PC-3 (cell line): ENCODE results near the gene GATAD2B. TPM values are rescaled to one million over a fixed set of nuclear protein-coding genes. Genes with fewer than 3 reads are reported as not detected.

ENCODE experiments used
- ATAC-seq: fragments of 200-7000 bp; cut with Tn5 transposase; 2 replicates; pipeline ENCODE4 v1.9.1; 2020; ENCODE audit warnings: mild to moderate bottlenecking, moderate library complexity
- BruUV-seq: library from RNA; stranded (reverse); fragments of 400-500 nt; replicated peaks from 2 replicates; lab custom pipeline; 2021; lab: Mats Ljungman, UMichigan
- CTCF ChIA-PET: fragments of 300-600 bp; sonication (Branson Sonifier 250); formaldehyde crosslinking; loops from one replicate; lab custom pipeline; 2022; ENCODE audit warnings: antibody characterized with exemption; lab: Charles Lee
- POLR2A ChIA-PET: fragments of 300-600 bp; sonication (Branson Sonifier 250); formaldehyde crosslinking; loops from one replicate; lab custom pipeline; 2022; ENCODE audit warnings: antibody characterized with exemption; ENCODE audit not compliant: unreplicated experiment; lab: Charles Lee
- DNase-seq: peaks from one replicate; pipeline ENCODE4 v3.0.0-alpha.2; 2015
- H2AFZ ChIP-seq: fragments of 300-600 bp; sonication (generic); 2 replicates; pipeline ENCODE4 v1.6.0; 2016; ENCODE audit warnings: antibody characterized with exemption, low read length
- H3F3A ChIP-seq: fragments of 300-600 bp; sonication (generic); one replicate; pipeline ENCODE4 v1.6.0; 2017; ENCODE audit warnings: antibody characterized with exemption, low read length, control low read depth, mild to moderate bottlenecking; ENCODE audit not compliant: unreplicated experiment
- H3K27ac ChIP-seq: fragments of 300-600 bp; sonication (generic); 2 replicates; pipeline ENCODE4 v1.5.1; 2016; ENCODE audit warnings: mild to moderate bottlenecking, low read length
- H3K27me3 ChIP-seq: fragments of 300-600 bp; sonication (generic); 2 replicates; pipeline ENCODE4 v1.6.1; 2016; ENCODE audit warnings: low read length, mixed read lengths
- H3K36me3 ChIP-seq: fragments of 300-600 bp; sonication (generic); 2 replicates; pipeline ENCODE4 v1.6.1; 2016; ENCODE audit warnings: low read depth, mixed run types, low read length, mixed read lengths
- H3K4me1 ChIP-seq: fragments of 300-600 bp; sonication (generic); 2 replicates; pipeline ENCODE4 v1.5.1; 2016; ENCODE audit warnings: low read length; ENCODE audit not compliant: insufficient read depth
- H3K4me2 ChIP-seq: fragments of 300-600 bp; sonication (generic); 2 replicates; pipeline ENCODE4 v1.6.0; 2016; ENCODE audit warnings: low read length
- H3K4me3 ChIP-seq: fragments of 300-600 bp; sonication (generic); 2 replicates; pipeline ENCODE4 v1.5.1; 2016; ENCODE audit warnings: mild to moderate bottlenecking, low read length, mixed read lengths
- H3K79me2 ChIP-seq: fragments of 300-600 bp; sonication (generic); 2 replicates; pipeline ENCODE4 v1.6.1; 2017; ENCODE audit warnings: low read length, mixed read lengths
- H3K9ac ChIP-seq: fragments of 300-600 bp; sonication (generic); 2 replicates; pipeline ENCODE4 v1.6.0; 2016; ENCODE audit warnings: mild to moderate bottlenecking, low read length
- H3K9me2 ChIP-seq: fragments of 300-600 bp; sonication (generic); replicated peaks from 2 replicates; pipeline ENCODE4 v1.6.1; 2016; ENCODE audit warnings: mixed run types, low read length, mixed read lengths
- H3K9me3 ChIP-seq: fragments of 300-600 bp; sonication (generic); 2 replicates; pipeline ENCODE4 v1.6.1; 2016; ENCODE audit warnings: low read length, mixed read lengths
- H4K20me1 ChIP-seq: fragments of 300-600 bp; sonication (generic); 2 replicates; pipeline ENCODE4 v1.6.1; 2016; ENCODE audit warnings: low read length, mixed read lengths
- CTCF ChIP-seq: fragments of 300-600 bp; sonication (generic); conservative IDR thresholded peaks from 2 replicates; pipeline ENCODE4 v1.5.1; 2017; ENCODE audit warnings: antibody characterized with exemption, low read depth, mild to moderate bottlenecking, low read length
- EZH2 ChIP-seq: fragments of 300-600 bp; sonication (generic); IDR thresholded peaks from one replicate; pipeline ENCODE4 v1.6.1; 2017; ENCODE audit warnings: antibody characterized with exemption, mild to moderate bottlenecking, low read length; ENCODE audit not compliant: unreplicated experiment
- EZH2phosphoT487 ChIP-seq: fragments of 300-600 bp; sonication (generic); IDR thresholded peaks from 2 replicates; pipeline ENCODE4 v1.6.1; 2018; ENCODE audit warnings: mild to moderate bottlenecking, antibody characterized with exemption, low read length, borderline replicate concordance
- intact Hi-C: fragments of 100-400 bp; cut with micrococcal nuclease; formaldehyde crosslinking; loops from 2 replicates; pipeline ENCODE4 v1.9.0; 2023
- total RNA-seq: library from RNA; depleted of rRNA; stranded (reverse); fragments of >200 nt; gene quantifications from 2 replicates; pipeline ENCODE4 v1.2.3, GENCODE V29; 2014

GATAD2B gene
- total RNA-seq, 1 experiment from 2014 or later: 7.2 TPM

- Histone ChIP-seq H3K9me3 (no peaks in the 10 kb centered on the region), H3K4me3 (no peak overlapping the region), H4K20me1 (no peaks in the 10 kb centered on the region), H3K27ac (no peak overlapping the region), H3K79me2 (no peaks in the 10 kb centered on the region), H3K9me2 (no peaks in the 10 kb centered on the region), H3K9ac (no peak overlapping the region), H3K36me3 (peaks cover 4% of the 10 kb centered on the region; the same call in 1 of the 2 replicates), H3K27me3 (no peaks in the 10 kb centered on the region), H2AFZ (no peak overlapping the region), H3K4me2 (no peak overlapping the region), H3K4me1 (peaks cover 7% of the 10 kb centered on the region), H3F3A (no peaks in the 10 kb centered on the region)
- ChIA-PET POLR2A (interaction anchor here (0.6 kb wide), 1 partner anchor 11 kb away, joined by 4 read pairs; no protein-coding TSS in a partner anchor), CTCF (interaction anchor here (0.6 kb wide), 1 partner anchor 38 kb away, joined by 3 read pairs; no protein-coding TSS in a partner anchor)
- intact Hi-C loops: no loop called here
- no peak for TF ChIP-seq EZH2
- TF ChIP-seq CTCF: no peak
- BruUV-seq: no TSS peak
- ATAC-seq (no peak), DNase-seq (no peak)
Measured at GRCh38 chr1:153928791-153929341, 6.1 kb upstream of the GATAD2B start.

GRCh38 chr1:153928245-153928644, 5.5 kb upstream of the GATAD2B start:
- Histone ChIP-seq H3K27me3 (no peaks in the 10 kb centered on the region), H3K4me2 (no peak overlapping the region), H3K9ac (no peak overlapping the region), H3K9me2 (no peaks in the 10 kb centered on the region), H3K27ac (no peak overlapping the region), H3K9me3 (no peaks in the 10 kb centered on the region), H3K36me3 (peaks cover 4% of the 10 kb centered on the region; the same call in 1 of the 2 replicates), H3F3A (no peaks in the 10 kb centered on the region), H3K4me3 (no peak overlapping the region), H2AFZ (no peak overlapping the region), H3K79me2 (no peaks in the 10 kb centered on the region), H4K20me1 (no peaks in the 10 kb centered on the region), H3K4me1 (peaks cover 12% of the 10 kb centered on the region)
- CTCF ChIA-PET: no interaction called here
- DNase-seq (no peak), ATAC-seq (no peak)
- TF ChIP-seq EZH2phosphoT487: no peak
- no peak for TF ChIP-seq CTCF
- BruUV-seq: no TSS peak
- POLR2A ChIA-PET: no interaction called here
- intact Hi-C loops: no loop called here

- ATAC-seq: no peak
- no peak for DNase-seq
- H3K4me3 ChIP-seq: no peak overlapping the region
- intact Hi-C loops: no loop called here
- no peaks in the 10 kb centered on the region for H3F3A ChIP-seq
- POLR2A ChIA-PET: no interaction called here
- peaks cover 9% of the 10 kb centered on the region for H3K79me2 ChIP-seq
- no peak overlapping the region for H3K9ac ChIP-seq
- no peak overlapping the region for H3K4me2 ChIP-seq
- CTCF ChIA-PET: no interaction called here
- TF ChIP-seq EZH2phosphoT487: no peak
- TF ChIP-seq CTCF: no peak
- TF ChIP-seq EZH2: no peak
- no TSS peak for BruUV-seq
- H3K9me3 ChIP-seq: no peaks in the 10 kb centered on the region
- H3K36me3 ChIP-seq: no peaks in the 10 kb centered on the region
- peaks cover 6% of the 10 kb centered on the region; the same call in 1 of the 2 replicates for H4K20me1 ChIP-seq
- peaks cover 12% of the 10 kb centered on the region for H3K4me1 ChIP-seq
- H3K27me3 ChIP-seq: no peaks in the 10 kb centered on the region
- no peaks in the 10 kb centered on the region for H3K9me2 ChIP-seq
- H2AFZ ChIP-seq: no peak overlapping the region
- no peak overlapping the region for H3K27ac ChIP-seq
Measured at GRCh38 chr1:153926405-153926804, 3.6 kb upstream of the GATAD2B start.
